Ectodermal cell (in vitro differentiated cells): Measurements from ENCODE around the gene GALNT10.

Experiments
- H3K27ac ChIP-seq: 2 replicates; pipeline ENCODE4 v1.7.0; 2013; ENCODE audit warnings: mild to moderate bottlenecking, low read depth, low read length; ENCODE audit not compliant: insufficient read depth, poor library complexity, severe bottlenecking
- H3K27me3 ChIP-seq: 2 replicates; pipeline ENCODE4 v1.7.0; 2013; ENCODE audit warnings: mild to moderate bottlenecking, low read length; ENCODE audit not compliant: insufficient read depth, control insufficient read depth, poor library complexity, severe bottlenecking
- H3K36me3 ChIP-seq: one replicate; pipeline ENCODE4 v1.7.0; 2013; ENCODE audit warnings: low read length; ENCODE audit not compliant: control insufficient read depth, insufficient read depth
- H3K4me1 ChIP-seq: one replicate; pipeline ENCODE4 v1.7.0; 2013; ENCODE audit warnings: low read length; ENCODE audit not compliant: control insufficient read depth, insufficient read depth
- H3K4me3 ChIP-seq: 2 replicates; pipeline ENCODE4 v1.7.0; 2013; ENCODE audit warnings: low read depth, low read length, control low read depth; ENCODE audit not compliant: insufficient read depth
- H3K9me3 ChIP-seq: 2 replicates; pipeline ENCODE4 v1.7.0; 2013; ENCODE audit warnings: mild to moderate bottlenecking, low read length, moderate library complexity; ENCODE audit not compliant: control insufficient read depth
- WGBS, 2 experiments: methylation state at CpG; one replicate each; pipeline ENCODE4 v1.1.7; 2013; ENCODE audit warnings: missing lambda C conversion rate in 2 of 2; 5-methylcytosine and 5-hydroxymethylcytosine counted together

Gene GALNT10

GRCh38 chr5:154203798-154204578, 13.5 kb downstream of the GALNT10 start:
- WGBS, 2 experiments = 86 to 91% methylated on average over 3 to 4 of the region's 4 CpGs

GRCh38 chr5:154205441-154206117, 15.0 kb downstream of the GALNT10 start:
- H3K4me1 ChIP-seq = no peaks in the 10 kb centered on the region
- no peak overlapping the region for H3K27ac ChIP-seq
- no peaks in the 10 kb centered on the region for H3K9me3 ChIP-seq
- no peaks in the 10 kb centered on the region for H3K36me3 ChIP-seq
- no peaks in the 10 kb centered on the region for H3K27me3 ChIP-seq
- no peak overlapping the region for H3K4me3 ChIP-seq
- 90 to 95% methylated on average over 6 of the region's 6 CpGs for WGBS, 2 experiments

More at GRCh38 chr5:154203798-154204578, 13.5 kb downstream of the GALNT10 start:
- Histone ChIP-seq H3K9me3 (no peaks in the 10 kb centered on the region), H3K27me3 (no peaks in the 10 kb centered on the region), H3K4me3 (no peak overlapping the region), H3K4me1 (no peaks in the 10 kb centered on the region), H3K36me3 (no peaks in the 10 kb centered on the region), H3K27ac (no peak overlapping the region)

- no peaks in the 10 kb centered on the region for H3K36me3 ChIP-seq
- no peak overlapping the region for H3K4me3 ChIP-seq
- H3K9me3 ChIP-seq = no peaks in the 10 kb centered on the region
- H3K27ac ChIP-seq = no peak overlapping the region
- 92 to 96% methylated on average over 6 of the region's 6 CpGs for WGBS, 2 experiments
- no peaks in the 10 kb centered on the region for H3K4me1 ChIP-seq
- H3K27me3 ChIP-seq = no peaks in the 10 kb centered on the region
Measured at GRCh38 chr5:154206311-154206710, 15.8 kb downstream of the GALNT10 start.

GRCh38 chr5:154207204-154207603, 16.7 kb downstream of the GALNT10 start:
- no peaks in the 10 kb centered on the region for H3K4me1 ChIP-seq
- no peaks in the 10 kb centered on the region for H3K9me3 ChIP-seq
- no peaks in the 10 kb centered on the region for H3K27me3 ChIP-seq
- no peak overlapping the region for H3K27ac ChIP-seq
- WGBS, 2 experiments = 72 to 73% methylated on average over 4 of the region's 4 CpGs
- H3K4me3 ChIP-seq = no peak overlapping the region
- H3K36me3 ChIP-seq = no peaks in the 10 kb centered on the region

GRCh38 chr5:154209591-154210081, 19.1 kb downstream of the GALNT10 start:
- H3K27ac ChIP-seq = no peak overlapping the region
- H3K4me3 ChIP-seq = no peak overlapping the region
- no peaks in the 10 kb centered on the region for H3K4me1 ChIP-seq
- WGBS, 2 experiments = 65 to 100% methylated on average over 2 of the region's 2 CpGs
- no peaks in the 10 kb centered on the region for H3K27me3 ChIP-seq
- no peaks in the 10 kb centered on the region for H3K9me3 ChIP-seq
- H3K36me3 ChIP-seq = no peaks in the 10 kb centered on the region

GRCh38 chr5:154210163-154210562, 19.6 kb downstream of the GALNT10 start:
- Histone ChIP-seq H3K36me3 (no peaks in the 10 kb centered on the region), H3K9me3 (no peaks in the 10 kb centered on the region), H3K27me3 (no peaks in the 10 kb centered on the region), H3K4me3 (no peak overlapping the region), H3K4me1 (no peaks in the 10 kb centered on the region), H3K27ac (no peak overlapping the region)
- 56 to 69% methylated on average over 2 of the region's 2 CpGs for WGBS, 2 experiments

GRCh38 chr5:154211641-154212390, 21.3 kb downstream of the GALNT10 start:
- Histone ChIP-seq H3K27ac (no peak overlapping the region), H3K27me3 (no peaks in the 10 kb centered on the region), H3K9me3 (no peaks in the 10 kb centered on the region), H3K36me3 (no peaks in the 10 kb centered on the region), H3K4me3 (no peak overlapping the region), H3K4me1 (no peaks in the 10 kb centered on the region)
- 97 to 98% methylated on average over 6 to 7 of the region's 7 CpGs for WGBS, 2 experiments

- WGBS, 2 experiments = 91 to 95% methylated on average over 4 of the region's 4 CpGs
- H3K36me3 ChIP-seq = no peaks in the 10 kb centered on the region
- no peak overlapping the region for H3K4me3 ChIP-seq
- peaks cover 5% of the 10 kb centered on the region for H3K4me1 ChIP-seq
- no peaks in the 10 kb centered on the region for H3K27me3 ChIP-seq
- no peaks in the 10 kb centered on the region for H3K9me3 ChIP-seq
- no peak overlapping the region for H3K27ac ChIP-seq
Measured at GRCh38 chr5:154213592-154213991, 23.1 kb downstream of the GALNT10 start.

GRCh38 chr5:154214371-154215106, 24.0 kb downstream of the GALNT10 start:
- 74 to 75% methylated on average over 5 of the region's 5 CpGs for WGBS, 2 experiments
- Histone ChIP-seq H3K27me3 (no peaks in the 10 kb centered on the region), H3K9me3 (no peaks in the 10 kb centered on the region), H3K4me1 (peaks cover 5% of the 10 kb centered on the region), H3K27ac (no peak overlapping the region), H3K4me3 (no peak overlapping the region), H3K36me3 (peaks cover 3% of the 10 kb centered on the region)
